ENCODE measurements around the gene CYP19A1.
"Not testable (repeated sequence)": the region's sequence is repeated elsewhere in the genome, so short reads cannot be mapped to it uniquely, and the experiment has no call there.

Gene CYP19A1

GRCh38 chr15:51261113-51261512 is 77.3 kb downstream of the CYP19A1 start:
- not testable (repeated sequence) for DNase-seq (ENCODE audit: low spot score)

GRCh38 chr15:51260202-51260601 is 78.2 kb downstream of the CYP19A1 start:
- DNase-seq (ENCODE audit: low spot score), result no peak

GRCh38 chr15:51255533-51255932 is 82.9 kb downstream of the CYP19A1 start:
- no peak for DNase-seq (ENCODE audit: low spot score)

- DNase-seq (ENCODE audit: low spot score), result no peak
Observed at GRCh38 chr15:51253366-51253765, 85.0 kb downstream of the CYP19A1 start.

GRCh38 chr15:51252671-51253070 is 85.7 kb downstream of the CYP19A1 start:
- DNase-seq (ENCODE audit: low spot score), result no peak

GRCh38 chr15:51251556-51251955 is 86.8 kb downstream of the CYP19A1 start:
- no peak for DNase-seq (ENCODE audit: low spot score)

- DNase-seq (ENCODE audit: low spot score), result no peak
Observed at GRCh38 chr15:51250217-51251011, 88.0 kb downstream of the CYP19A1 start.

- DNase-seq (ENCODE audit: low spot score), result no peak
Observed at GRCh38 chr15:51245628-51246027, 92.8 kb downstream of the CYP19A1 start.

GRCh38 chr15:51244423-51244869 is 94.0 kb downstream of the CYP19A1 start:
- DNase-seq (ENCODE audit: low spot score), result no peak

GRCh38 chr15:51243774-51244173 is 94.6 kb downstream of the CYP19A1 start:
- DNase-seq (ENCODE audit: low spot score), result peak; percentile 30

- no peak for DNase-seq (ENCODE audit: low spot score)
Observed at GRCh38 chr15:51240066-51240465, 98.3 kb downstream of the CYP19A1 start.

- no peak for DNase-seq (ENCODE audit: low spot score)
Observed at GRCh38 chr15:51237816-51238215, 100.6 kb downstream of the CYP19A1 start.

- no peak for DNase-seq (ENCODE audit: low spot score)
Observed at GRCh38 chr15:51234176-51234927, 104.0 kb downstream of the CYP19A1 start.

GRCh38 chr15:51232581-51232980 is 105.8 kb downstream of the CYP19A1 start:
- DNase-seq (ENCODE audit: low spot score), result no peak

GRCh38 chr15:51229907-51230330 is 108.5 kb downstream of the CYP19A1 start:
- DNase-seq (ENCODE audit: low spot score), result peak; percentile 16

GRCh38 chr15:51227940-51228732 is 110.3 kb downstream of the CYP19A1 start:
- DNase-seq (ENCODE audit: low spot score), result peak; percentile 90

- DNase-seq (ENCODE audit: low spot score), result no peak
Observed at GRCh38 chr15:51226576-51227210, 111.7 kb downstream of the CYP19A1 start.

- no peak for DNase-seq (ENCODE audit: low spot score)
Observed at GRCh38 chr15:51224428-51224827, 114.0 kb downstream of the CYP19A1 start.

GRCh38 chr15:51223771-51224229 is 114.6 kb downstream of the CYP19A1 start:
- DNase-seq (ENCODE audit: low spot score), result peak; percentile 14

GRCh38 chr15:51218299-51218938 is 120.0 kb downstream of the CYP19A1 start:
- DNase-seq (ENCODE audit: low spot score), result no peak

- DNase-seq (ENCODE audit: low spot score), result no peak
Observed at GRCh38 chr15:51212909-51213308, 125.5 kb downstream of the CYP19A1 start.
